OCI-LY1 (cell line): ENCODE measurements around the gene BRF1.
A peak's percentile ranks its signal among the peaks of the same experiment; 100 is the strongest.

ENCODE experiments used
- H2AFZ ChIP-seq: fragments of 200-600 bp; sonication (generic), shearing (Covaris generic); 2 replicates; pipeline ENCODE4 v1.6.0; 2014; ENCODE audit warnings: antibody characterized with exemption, mild to moderate bottlenecking, low read length
- H3F3A ChIP-seq: fragments of 200-600 bp; sonication (generic), shearing (Covaris generic); 2 replicates; pipeline ENCODE4 v1.6.0; 2014; ENCODE audit warnings: mild to moderate bottlenecking, antibody characterized with exemption, low read length, moderate library complexity; ENCODE audit not compliant: insufficient read depth
- H3K27ac ChIP-seq: fragments of 200-600 bp; sonication (generic); 2 replicates; pipeline ENCODE4 v1.5.1; 2014; ENCODE audit warnings: low read length, mixed run types, mild to moderate bottlenecking, low read depth; ENCODE audit not compliant: poor library complexity, severe bottlenecking
- H3K27me3 ChIP-seq: fragments of 200-600 bp; sonication (generic); 2 replicates; pipeline ENCODE4 v1.6.0; 2014; ENCODE audit warnings: antibody characterized with exemption, mild to moderate bottlenecking, low read length, moderate library complexity; ENCODE audit not compliant: insufficient read depth
- H3K36me3 ChIP-seq: fragments of 200-600 bp; sonication (generic); 2 replicates; pipeline ENCODE4 v1.6.1; 2014; ENCODE audit warnings: mild to moderate bottlenecking, antibody characterized with exemption, low read length, moderate library complexity, mixed read lengths; ENCODE audit not compliant: insufficient read depth
- H3K4me1 ChIP-seq: fragments of 200-600 bp; sonication (generic); 2 replicates; pipeline ENCODE4 v1.5.1; 2014; ENCODE audit warnings: mild to moderate bottlenecking, low read length, moderate library complexity; ENCODE audit not compliant: insufficient read depth, severe bottlenecking
- H3K4me2 ChIP-seq: fragments of 200-600 bp; sonication (generic), shearing (Covaris generic); 2 replicates; pipeline ENCODE4 v1.6.1; 2014; ENCODE audit warnings: low read length
- H3K4me3 ChIP-seq: fragments of 200-600 bp; sonication (generic); 2 replicates; pipeline ENCODE4 v1.5.1; 2014; ENCODE audit warnings: low read length, low read depth, mild to moderate bottlenecking, mixed read lengths; ENCODE audit not compliant: poor library complexity, severe bottlenecking
- H3K79me2 ChIP-seq: fragments of 200-600 bp; shearing (Covaris generic); 2 replicates; pipeline ENCODE4 v1.6.1; 2016; ENCODE audit warnings: mixed run types, low read length, mixed read lengths; ENCODE audit not compliant: insufficient read depth
- H3K9ac ChIP-seq: fragments of 200-600 bp; sonication (generic), shearing (Covaris generic); 2 replicates; pipeline ENCODE4 v1.6.1; 2014; ENCODE audit warnings: mild to moderate bottlenecking, low read length, mixed read lengths
- H3K9me2 ChIP-seq: fragments of 200-600 bp; sonication (generic), shearing (Covaris generic); 2 replicates; pipeline ENCODE4 v1.6.1; 2014; ENCODE audit warnings: low read depth, mild to moderate bottlenecking, low read length, mixed read lengths
- H3K9me3 ChIP-seq: fragments of 200-600 bp; shearing (Covaris generic); 2 replicates; pipeline ENCODE4 v1.6.1; 2014; ENCODE audit warnings: low read length, mixed read lengths
- H4K20me1 ChIP-seq: fragments of 200-600 bp; sonication (generic), shearing (Covaris generic); 2 replicates; pipeline ENCODE4 v1.6.0; 2016; ENCODE audit warnings: mild to moderate bottlenecking, low read length; ENCODE audit not compliant: insufficient read depth
- CTCF ChIP-seq: fragments of 200-600 bp; sonication (generic), shearing (Covaris generic); IDR thresholded peaks from 2 replicates; pipeline ENCODE4 v1.5.1; 2017; ENCODE audit warnings: mild to moderate bottlenecking, antibody characterized with exemption, low read length, moderate library complexity, mixed read lengths
- EZH2 ChIP-seq: fragments of 200-600 bp; sonication (generic), shearing (Covaris generic); IDR thresholded peaks from 2 replicates; pipeline ENCODE4 v1.8.0; 2017; ENCODE audit warnings: borderline replicate concordance, mixed run types, mild to moderate bottlenecking, antibody characterized with exemption, low read length, moderate library complexity, mixed read lengths

BRF1 gene

GRCh38 chr14:105182296-105183020, 118.3 kb downstream of the BRF1 start:
- Histone ChIP-seq H3K4me1 (peaks cover 11% of the 10 kb centered on the region), H4K20me1 (no peaks in the 10 kb centered on the region), H3K9me2 (no peaks in the 10 kb centered on the region), H3K27ac (no peak overlapping the region), H3K36me3 (no peaks in the 10 kb centered on the region), H3K9ac (no peak overlapping the region), H3K79me2 (no peaks in the 10 kb centered on the region), H3K4me2 (no peak overlapping the region), H3K27me3 (peaks cover 5% of the 10 kb centered on the region; the same call in 1 of the 2 replicates), H2AFZ (no peak overlapping the region), H3F3A (no peaks in the 10 kb centered on the region), H3K9me3 (no peaks in the 10 kb centered on the region), H3K4me3 (no peak overlapping the region)
- no peak for TF ChIP-seq CTCF
- no peak for TF ChIP-seq EZH2

- Histone ChIP-seq H3K79me2 (no peaks in the 10 kb centered on the region), H3K9me3 (no peaks in the 10 kb centered on the region), H3K9me2 (no peaks in the 10 kb centered on the region), H3K9ac (no peak overlapping the region), H4K20me1 (no peaks in the 10 kb centered on the region), H3F3A (no peaks in the 10 kb centered on the region), H3K4me1 (peaks cover 11% of the 10 kb centered on the region), H3K27ac (no peak overlapping the region), H3K4me3 (peak overlapping the region; percentile 65), H3K36me3 (no peaks in the 10 kb centered on the region), H3K4me2 (peak overlapping the region; percentile 14; the same call in 1 of the 2 replicates), H3K27me3 (peaks cover 6% of the 10 kb centered on the region; the same call in 1 of the 2 replicates), H2AFZ (no peak overlapping the region)
- TF ChIP-seq CTCF (no peak), EZH2 (no peak)
Observed at GRCh38 chr14:105181549-105182295, 119.1 kb downstream of the BRF1 start.

GRCh38 chr14:105180592-105181548, 119.9 kb downstream of the BRF1 start, which contains the start of gene NUDT14:
Gene NUDT14, minus strand, starts transcription at chr14:105181312. Its CDS starts 103 bp downstream, at chr14:105181209.
- Histone ChIP-seq H3K79me2 (no peaks in the 10 kb centered on the region), H3K9ac (peak within 1 kb of the TSS; percentile 68), H3K4me2 (peak within 1 kb of the TSS; percentile 91), H3K27ac (no peak within 1 kb of the TSS), H3K4me3 (peak within 1 kb of the TSS; percentile 65), H3F3A (no peaks in the 10 kb centered on the region), H3K27me3 (peaks cover 10% of the 10 kb centered on the region; the same call in 1 of the 2 replicates), H3K4me1 (peaks cover 11% of the 10 kb centered on the region), H2AFZ (no peak within 1 kb of the TSS), H4K20me1 (no peaks in the 10 kb centered on the region), H3K9me3 (no peaks in the 10 kb centered on the region), H3K36me3 (no peaks in the 10 kb centered on the region), H3K9me2 (no peaks in the 10 kb centered on the region)
- TF ChIP-seq EZH2 = no peak
